GM23338 (cell line): ENCODE results near the gene APOA1. TPM values are rescaled to one million over a fixed set of nuclear protein-coding genes. Genes with fewer than 3 reads are reported as not detected.
A peak's percentile ranks its signal among the peaks of the same experiment; 100 is the strongest.
"Not testable (repeated sequence)": the region's sequence is repeated elsewhere in the genome, so short reads cannot be mapped to it uniquely, and the experiment has no call there.

Source experiments
- ATAC-seq: fragments of 200-7000 bp; cut with Tn5 transposase; 3 replicates; pipeline ENCODE4 v1.9.1; 2020
- DNase-seq: peaks from one replicate; pipeline ENCODE4 v3.0.0-alpha.2; 2015; ENCODE audit warnings: low spot score
- H2AFZ ChIP-seq: fragments of 200-600 bp; sonication (generic); 2 replicates; pipeline ENCODE4 v1.8.0; 2016; ENCODE audit warnings: antibody characterized with exemption, mild to moderate bottlenecking, moderate library complexity
- H3F3A ChIP-seq: fragments of 200-600 bp; sonication (generic); replicated peaks from 2 replicates; pipeline ENCODE4 v1.8.0; 2017; ENCODE audit warnings: antibody characterized with exemption, mixed run types, low read depth
- H3K27ac ChIP-seq: fragments of 200-600 bp; sonication (generic); 2 replicates; pipeline ENCODE4 v1.6.1; 2016; ENCODE audit warnings: low read depth
- H3K27me3 ChIP-seq: fragments of 200-600 bp; sonication (generic); 2 replicates; pipeline ENCODE4 v1.8.0; 2016; ENCODE audit warnings: mild to moderate bottlenecking, mixed run types, moderate library complexity; ENCODE audit not compliant: insufficient read depth
- H3K36me3 ChIP-seq: fragments of 200-600 bp; sonication (generic); 2 replicates; pipeline ENCODE4 v1.8.0; 2016; ENCODE audit warnings: mild to moderate bottlenecking; ENCODE audit not compliant: insufficient read depth
- H3K4me1 ChIP-seq: fragments of 200-600 bp; sonication (generic); 2 replicates; pipeline ENCODE4 v1.8.0; 2016; ENCODE audit warnings: mild to moderate bottlenecking, moderate library complexity; ENCODE audit not compliant: insufficient read depth
- H3K4me2 ChIP-seq: fragments of 200-600 bp; sonication (generic); 2 replicates; pipeline ENCODE4 v1.7.1; 2017; ENCODE audit warnings: mixed run types
- H3K4me3 ChIP-seq: fragments of 200-600 bp; sonication (generic); 2 replicates; pipeline ENCODE4 v1.6.1; 2016; ENCODE audit warnings: mixed run types
- H3K79me2 ChIP-seq: fragments of 200-600 bp; sonication (generic); replicated peaks from 2 replicates; pipeline ENCODE4 v1.8.0; 2017; ENCODE audit warnings: mild to moderate bottlenecking; ENCODE audit not compliant: insufficient read depth
- H3K9me2 ChIP-seq: fragments of 200-600 bp; sonication (generic); 2 replicates; pipeline ENCODE4 v1.8.0; 2017; ENCODE audit not compliant: insufficient read depth
- H4K20me1 ChIP-seq: fragments of 200-600 bp; sonication (generic); replicated peaks from 2 replicates; pipeline ENCODE4 v1.8.0; 2017; ENCODE audit warnings: mild to moderate bottlenecking; ENCODE audit not compliant: insufficient read depth
- H3K27ac Mint-ChIP-seq: 2 replicates; pipeline ENCODE4 v1.8.0; 2020; ENCODE audit warnings: inconsistent platforms, mild to moderate bottlenecking, moderate library complexity, mixed read lengths
- H3K27me3 Mint-ChIP-seq: 3 replicates; pipeline ENCODE4 v1.8.0; 2022; ENCODE audit warnings: low read depth, mild to moderate bottlenecking, moderate library complexity, mixed read lengths, inconsistent platforms; ENCODE audit not compliant: insufficient read depth, poor library complexity
- H3K36me3 Mint-ChIP-seq: 3 replicates; pipeline ENCODE4 v1.8.0; 2021; ENCODE audit warnings: low read depth, mild to moderate bottlenecking, inconsistent platforms, moderate library complexity, mixed read lengths
- H3K4me1 Mint-ChIP-seq: 3 replicates; pipeline ENCODE4 v1.8.0; 2020; ENCODE audit warnings: mild to moderate bottlenecking, inconsistent platforms, mixed read lengths
- H3K4me3 Mint-ChIP-seq: 3 replicates; pipeline ENCODE4 v1.8.0; 2021; ENCODE audit warnings: moderate library complexity, mild to moderate bottlenecking, inconsistent platforms, mixed read lengths
- H3K9me3 Mint-ChIP-seq: 3 replicates; pipeline ENCODE4 v1.8.0; 2020; ENCODE audit warnings: moderate library complexity, mild to moderate bottlenecking, inconsistent platforms, mixed read lengths
- CREB1 ChIP-seq: fragments of 250-450 bp; sonication (Bioruptor Pico); IDR thresholded peaks from 2 replicates; pipeline ENCODE4 v1.5.0; 2020; ENCODE audit warnings: low read depth, mild to moderate bottlenecking, moderate library complexity
- CTCF ChIP-seq, 2 experiments: fragments of 200-600 bp in 1 of 2; sonication (generic) in 1 of 2; conservative IDR thresholded peaks; 2 replicates each; pipeline versions ENCODE4 v1.5.1 to v1.6.1; 2016 to 2017; ENCODE audit warnings: antibody characterized with exemption in 2 of 2, low read depth in 2 of 2, mild to moderate bottlenecking in 2 of 2, moderate library complexity in 1 of 2
- ETS1 ChIP-seq: IDR thresholded peaks from 2 replicates; pipeline ENCODE4 v1.6.1; 2016; ENCODE audit warnings: antibody characterized with exemption
- EZH2phosphoT487 ChIP-seq: fragments of 200-600 bp; sonication (generic); IDR thresholded peaks from one replicate; pipeline ENCODE4 v1.8.1; 2018; ENCODE audit warnings: antibody characterized with exemption; ENCODE audit not compliant: unreplicated experiment
- JUNB ChIP-seq: IDR thresholded peaks from one replicate; pipeline ENCODE4 v1.6.1; 2016; ENCODE audit warnings: antibody characterized with exemption; ENCODE audit not compliant: unreplicated experiment
- NANOG ChIP-seq: IDR thresholded peaks from 2 replicates; pipeline ENCODE4 v1.6.1; 2016; ENCODE audit warnings: antibody characterized with exemption, borderline replicate concordance
- POLR2AphosphoS5 ChIP-seq: IDR thresholded peaks from 2 replicates; pipeline ENCODE4 v1.6.1; 2016; ENCODE audit warnings: antibody characterized with exemption, low read depth
- REST ChIP-seq: IDR thresholded peaks from one replicate; pipeline ENCODE4 v1.6.1; 2018; ENCODE audit warnings: antibody characterized with exemption; ENCODE audit not compliant: unreplicated experiment
- STAT1 ChIP-seq: IDR thresholded peaks from one replicate; pipeline ENCODE4 v1.6.1; 2016; ENCODE audit warnings: antibody characterized with exemption; ENCODE audit not compliant: unreplicated experiment
- ZNF331 ChIP-seq: fragments of 250-450 bp; sonication (Bioruptor Pico); IDR thresholded peaks from 2 replicates; pipeline ENCODE4 v1.5.0; 2020; ENCODE audit warnings: low read depth, mild to moderate bottlenecking, moderate library complexity
- polyA plus RNA-seq: library from polyadenylated mRNA; unstranded; fragments of >200 nt; fragmentation: Nextera tagmentation; extraction: Ambion mirVana; gene quantifications from 2 replicates; pipeline ENCODE4 v1.2.1, GENCODE V29; 2016
- total RNA-seq: library from RNA; depleted of rRNA; stranded (reverse); fragments of >200 nt; shearing (Covaris generic); gene quantifications from 2 replicates; pipeline ENCODE4 v1.2.3, GENCODE V29; 2014

APOA1 gene
- total and polyA plus RNA-seq, 2 experiments from 2014 or later = 0.60 TPM; not detected in 1

- TF ChIP-seq REST (no peak), NANOG (no peak), ZNF331 (CRISPR knock-in tag) (no peak), ETS1 (no peak), STAT1 (no peak), JUNB (no peak), EZH2phosphoT487 (no peak), CREB1 (no peak), POLR2AphosphoS5 (no peak), CTCF (conservative IDR thresholded peaks at IDR 0.05; ENCODE audit: low read depth in 2 of 2) (no peak)
These were observed 2.2 kb downstream of the APOA1 start (continued) for GRCh38 chr11:116835042-116835772.

GRCh38 chr11:116834535-116835041, 2.8 kb downstream of the APOA1 start:
- H3K27ac ChIP-seq, H3K27ac Mint-ChIP-seq, H3K36me3 ChIP-seq, H3K27me3 ChIP-seq, H3K9me2 ChIP-seq, H3K36me3 Mint-ChIP-seq, H3F3A ChIP-seq, H3K4me1 ChIP-seq, DNase-seq, ATAC-seq, H4K20me1 ChIP-seq, H3K79me2 ChIP-seq, H3K9me3 Mint-ChIP-seq: not testable (repeated sequence)
- Mint-ChIP-seq H3K4me1 (peaks cover 27% of the 10 kb centered on the region), H3K4me3 (peak overlapping the region; percentile 69), H3K27me3 (peaks cover 19% of the 10 kb centered on the region)
- Histone ChIP-seq H3K4me2 (peak overlapping the region; percentile 92; the same call in 1 of the 2 replicates), H2AFZ (0 out of 2 replicates have a peak overlapping the region, but pooled peaks have one; percentile 100), H3K4me3 (peak overlapping the region; percentile 65; the same call in 1 of the 2 replicates)
